Right ventricle myocardium inferior (tissue), 1 donor: ENCODE data around the gene METTL25. TPM values are rescaled to one million over a fixed set of nuclear protein-coding genes. Genes with fewer than 3 reads are reported as not detected.

Experiments
- ATAC-seq: fragments of 200-7000 bp; cut with Tn5 transposase; one replicate; pipeline ENCODE4 v1.9.1; 2020; ENCODE audit warnings: mild to moderate bottlenecking, moderate library complexity
- DNase-seq: peaks from one replicate; pipeline ENCODE4 v3.0.0; 2021; ENCODE audit errors: missing footprints
- intact Hi-C: fragments of 100-400 bp; cut with DNase I; formaldehyde crosslinking; loops from one replicate; pipeline ENCODE4 v1.11.0; 2022
- total RNA-seq: library from RNA; stranded (reverse); fragmentation: NEBNext Ultra II Directional; extraction: Animal tissue kit (Norgen Biotek cat#: 25700); gene quantifications from one replicate; pipeline ENCODE4 v1.2.1, GENCODE V29; 2021
- donor health status: DM: no; HTN: yes; CAD: no; lungs with severe emphysema.

Gene METTL25
- total RNA-seq, 1 donor from 2014 or later, result 15.0 TPM

DNA sequence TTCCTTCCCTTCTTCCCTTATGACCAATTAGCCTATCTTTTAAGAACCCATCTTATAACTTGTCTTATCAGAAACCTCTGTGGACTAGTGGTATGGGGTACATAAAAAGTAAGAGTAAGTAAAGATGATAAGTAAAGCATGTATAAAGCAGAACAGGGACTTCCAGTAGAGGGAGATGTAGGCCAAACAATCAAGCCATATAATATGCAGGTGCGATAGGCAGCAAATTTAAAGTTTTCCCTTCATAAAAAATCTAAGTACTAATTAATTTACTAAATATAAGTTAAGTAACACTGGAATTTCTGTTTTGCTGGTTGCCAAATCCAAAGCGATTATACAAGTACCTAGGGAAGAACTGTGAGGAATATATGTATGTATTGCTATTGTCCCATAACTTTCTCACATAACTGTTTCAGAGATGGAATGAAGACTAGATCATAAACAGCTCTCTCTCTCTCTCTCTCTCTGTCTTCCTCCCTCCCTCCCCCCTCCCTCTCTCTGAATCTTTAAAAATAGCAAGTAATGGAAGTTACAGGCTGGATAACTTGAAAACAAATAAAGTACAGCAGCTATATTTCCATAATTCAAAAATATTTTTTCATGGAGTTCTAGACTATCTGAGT lies 25.7 kb downstream of the METTL25 start:
- intact Hi-C loops, result no loop called here
- ATAC-seq, result no peak
- DNase-seq, result no peak

GRCh38 chr12:82398879-82399278 lies 40.5 kb downstream of the METTL25 start:
- ATAC-seq (no peak), DNase-seq (no peak)
- intact Hi-C loops, result no loop called here

DNA sequence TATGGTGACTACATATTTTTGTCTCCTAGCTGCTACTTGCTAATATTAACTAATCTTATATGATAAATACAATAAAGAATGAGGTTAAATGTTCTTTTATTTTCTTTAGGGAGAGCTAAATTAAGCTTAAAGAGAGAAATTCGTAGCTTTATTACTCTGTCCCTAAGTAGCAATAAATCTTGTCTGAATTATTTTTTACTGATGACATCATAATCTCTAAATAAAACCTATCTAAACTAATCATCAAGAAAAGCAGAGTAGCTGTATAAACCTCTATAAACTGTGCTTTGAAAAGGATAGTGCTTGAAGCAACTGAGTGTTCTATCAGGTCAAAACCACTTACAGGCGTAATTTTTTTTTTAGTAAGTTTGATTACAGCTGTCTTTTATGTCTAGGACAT lies 42.5 kb downstream of the METTL25 start:
- no peak for ATAC-seq
- no peak for DNase-seq
- intact Hi-C loops, result no loop called here

GRCh38 chr12:82406651-82407050 lies 48.3 kb downstream of the METTL25 start:
- DNase-seq (no peak), ATAC-seq (no peak)
- intact Hi-C loops, result no loop called here

GRCh38 chr12:82407481-82407880 lies 49.2 kb downstream of the METTL25 start:
- intact Hi-C loops, result no loop called here
- DNase-seq, result no peak
- no peak for ATAC-seq

- intact Hi-C loops, result no loop called here
- ATAC-seq (no peak), DNase-seq (no peak)
Observed at GRCh38 chr12:82408844-82409243, 50.5 kb downstream of the METTL25 start.

- ATAC-seq (no peak), DNase-seq (no peak)
- intact Hi-C loops, result no loop called here
Observed at GRCh38 chr12:82411546-82412230, 53.4 kb downstream of the METTL25 start.

DNA sequence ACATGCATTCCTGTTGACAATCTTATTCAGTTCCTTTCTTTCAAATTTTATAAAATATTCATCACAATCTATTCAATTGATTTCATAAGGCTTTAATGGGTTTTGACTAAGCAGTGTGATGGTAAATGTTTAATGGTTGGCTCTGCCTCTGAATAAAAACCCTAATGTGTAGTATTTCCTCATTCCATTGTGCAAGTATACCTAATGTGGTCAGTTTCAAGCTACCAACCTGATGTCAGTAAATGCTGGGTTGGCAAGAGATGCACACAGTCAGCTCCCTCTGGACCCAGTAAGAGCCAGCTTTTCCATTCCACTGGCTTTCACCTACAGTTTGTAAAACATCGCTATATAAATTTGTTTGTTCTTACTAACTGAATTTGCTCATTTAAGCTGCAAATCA lies 53.9 kb downstream of the METTL25 start:
- intact Hi-C loops, result no loop called here
- DNase-seq (no peak), ATAC-seq (no peak)

DNA sequence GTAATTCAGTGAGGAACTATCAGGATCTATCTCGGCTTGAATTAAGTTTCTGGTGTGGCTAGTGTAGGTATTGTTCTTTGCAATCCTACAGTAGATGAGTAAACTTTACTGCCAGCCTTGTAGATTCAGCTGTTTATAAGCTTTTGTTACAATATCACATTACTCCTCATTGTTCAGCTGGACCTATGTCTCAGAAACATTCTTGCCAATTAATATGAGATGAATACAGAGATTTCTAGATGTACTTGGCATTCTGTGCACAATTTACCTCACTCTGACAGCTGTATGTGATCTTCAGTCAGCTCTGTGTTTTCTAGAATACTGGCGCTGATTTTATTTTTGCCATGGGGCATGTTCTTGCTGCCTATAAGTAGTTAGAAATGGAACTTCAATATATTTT lies 55.7 kb downstream of the METTL25 start:
- ATAC-seq (no peak), DNase-seq (no peak)
- intact Hi-C loops, result no loop called here

DNA sequence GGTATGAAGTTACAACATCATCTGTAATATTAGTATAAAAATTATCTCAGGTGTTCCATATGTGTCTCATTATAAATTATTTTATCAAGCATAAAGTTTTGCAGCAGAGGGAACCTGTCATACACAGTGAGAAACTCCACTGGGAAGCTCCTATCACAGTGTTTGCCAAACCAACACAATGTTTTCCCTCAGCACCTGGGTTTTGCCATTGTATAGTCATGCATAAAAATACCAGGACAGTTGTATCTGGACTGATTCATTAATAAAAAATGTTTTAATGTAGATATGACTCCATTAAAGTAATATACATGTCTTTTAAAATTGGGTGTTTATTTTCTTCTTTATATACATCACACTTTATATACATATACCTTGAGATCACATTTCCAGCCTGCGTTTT lies 56.6 kb downstream of the METTL25 start:
- DNase-seq (no peak), ATAC-seq (no peak)
- intact Hi-C loops, result no loop called here

DNA sequence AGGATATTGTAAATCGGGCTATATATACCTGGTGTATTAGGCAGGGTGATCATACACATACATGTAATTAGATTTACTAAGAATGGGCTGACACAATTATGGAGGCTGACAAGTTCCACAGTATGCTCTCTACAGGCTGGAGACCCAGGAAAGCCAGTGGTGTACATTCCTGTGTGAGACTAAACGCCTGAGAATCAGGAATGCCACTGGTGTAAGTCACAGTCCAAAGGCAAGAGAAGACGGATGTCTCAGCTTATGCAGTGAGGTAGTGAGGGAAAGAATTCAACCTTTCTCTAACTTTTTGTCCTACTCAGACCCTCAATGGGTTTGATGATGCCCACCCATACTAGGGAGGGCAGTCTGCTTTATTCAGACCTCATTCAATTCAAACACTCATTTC lies 57.1 kb downstream of the METTL25 start:
- DNase-seq, result no peak
- intact Hi-C loops, result no loop called here
- ATAC-seq, result no peak

DNA sequence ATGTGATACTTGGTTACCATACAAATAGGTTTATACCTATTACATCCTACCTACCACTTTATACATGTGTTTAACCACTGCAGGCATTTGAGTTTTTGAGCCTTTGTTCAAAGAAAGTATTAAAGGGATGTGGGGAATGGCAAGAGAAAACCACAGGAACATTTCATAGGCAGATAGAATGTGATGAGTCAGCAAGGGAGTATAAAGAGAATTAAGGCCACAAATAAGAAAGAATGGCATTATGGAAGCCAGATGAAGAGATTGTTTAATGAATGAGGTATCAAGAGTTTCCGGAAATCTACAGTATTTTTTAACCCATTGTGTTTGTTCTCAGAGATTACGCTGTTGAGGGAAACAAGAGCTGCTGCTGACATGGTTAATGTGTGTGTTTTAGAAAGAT lies 66.9 kb downstream of the METTL25 start:
- no peak for ATAC-seq
- intact Hi-C loops, result no loop called here
- no peak for DNase-seq

DNA sequence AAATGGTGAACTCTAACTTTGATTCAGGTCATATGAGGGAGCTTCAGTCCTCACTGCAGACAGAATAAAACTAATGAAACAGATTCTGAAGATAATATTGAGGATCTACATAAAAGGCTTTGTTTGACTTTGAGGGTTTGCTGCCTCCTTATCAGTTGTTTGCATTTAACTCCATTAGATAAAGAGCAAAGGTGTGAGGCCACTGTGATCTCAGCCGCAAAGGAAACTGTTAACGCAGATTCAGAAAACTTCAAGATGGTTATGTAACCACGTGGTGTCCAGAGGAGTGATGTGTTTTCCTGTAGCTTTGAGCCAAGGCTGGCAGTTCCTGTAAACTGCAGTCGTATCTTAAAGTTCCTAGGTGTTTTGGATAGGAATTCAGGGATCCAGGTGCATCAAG lies 67.8 kb downstream of the METTL25 start:
- intact Hi-C loops, result no loop called here
- ATAC-seq, result no peak
- DNase-seq, result no peak

DNA sequence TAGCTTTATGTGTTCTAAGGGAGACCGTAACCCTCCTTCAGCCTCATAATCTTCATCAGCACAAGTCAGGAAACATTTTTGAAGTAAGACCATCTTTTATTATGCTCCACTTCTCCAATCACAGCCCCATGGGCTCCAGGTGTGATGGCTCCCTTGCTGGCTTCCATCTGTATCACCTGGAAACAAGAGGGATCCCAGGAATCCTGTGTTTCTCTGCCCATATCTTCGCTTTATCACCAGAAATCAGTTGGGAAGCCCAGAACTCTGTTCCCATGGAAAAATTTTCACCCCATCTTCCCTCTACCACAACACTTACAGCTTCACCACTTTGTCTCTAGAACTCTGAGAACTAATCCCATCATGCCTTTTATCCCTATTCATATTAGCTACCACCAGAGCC lies 68.3 kb downstream of the METTL25 start:
- intact Hi-C loops, result no loop called here
- ATAC-seq, result no peak
- no peak for DNase-seq

DNA sequence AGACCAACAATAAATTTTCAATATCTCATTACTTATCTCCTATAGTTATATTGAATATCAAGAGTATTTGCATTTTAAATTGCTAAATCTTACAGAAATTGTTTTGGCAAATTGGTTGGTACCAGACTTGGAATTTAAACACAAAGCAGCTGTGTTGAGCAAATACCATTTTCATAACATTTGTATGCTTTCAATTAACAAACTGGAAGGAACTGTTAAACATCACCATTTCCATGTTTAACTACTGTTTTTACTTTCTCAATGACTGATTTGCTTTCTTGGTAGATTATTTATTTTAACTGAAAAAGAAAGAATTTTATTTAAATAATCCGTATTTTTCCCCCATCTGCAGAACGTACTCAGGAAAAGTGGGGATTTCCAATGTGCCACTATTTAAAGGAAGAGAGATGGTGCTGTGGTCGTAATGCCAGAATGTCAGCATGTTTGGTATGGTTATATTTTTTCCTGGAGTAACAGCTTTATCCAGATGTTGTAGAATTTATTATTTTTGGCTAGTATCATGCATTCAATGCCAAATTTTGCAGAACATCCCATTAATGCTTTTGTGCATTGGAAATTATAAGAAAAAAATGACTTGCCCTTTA lies 72.3 kb downstream of the METTL25 start:
- intact Hi-C loops, result no loop called here
- ATAC-seq, result no peak
- DNase-seq, result no peak

GRCh38 chr12:82434392-82434911 lies 76.1 kb downstream of the METTL25 start:
- ATAC-seq (no peak), DNase-seq (no peak)
- intact Hi-C loops, result no loop called here

DNA sequence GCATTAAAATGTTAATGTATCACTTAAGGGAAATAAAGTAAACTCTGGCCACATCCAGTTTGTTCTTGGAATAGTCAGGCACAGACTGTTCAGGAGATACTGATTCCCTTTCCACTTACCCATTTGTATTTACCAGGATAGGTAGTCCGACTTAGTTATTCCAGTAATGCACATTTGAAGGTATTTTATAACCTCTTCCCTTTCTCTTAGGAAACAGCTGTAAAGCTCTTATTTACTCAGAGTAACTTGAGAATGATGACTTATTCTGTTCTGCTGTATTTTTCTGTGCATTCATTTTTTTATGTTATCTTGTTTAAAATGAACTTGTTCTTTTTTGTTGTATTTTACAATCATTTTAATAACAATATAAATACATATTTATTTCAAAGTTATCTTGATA lies 78.0 kb downstream of the METTL25 start:
- intact Hi-C loops, result no loop called here
- DNase-seq (no peak), ATAC-seq (no peak)

DNA sequence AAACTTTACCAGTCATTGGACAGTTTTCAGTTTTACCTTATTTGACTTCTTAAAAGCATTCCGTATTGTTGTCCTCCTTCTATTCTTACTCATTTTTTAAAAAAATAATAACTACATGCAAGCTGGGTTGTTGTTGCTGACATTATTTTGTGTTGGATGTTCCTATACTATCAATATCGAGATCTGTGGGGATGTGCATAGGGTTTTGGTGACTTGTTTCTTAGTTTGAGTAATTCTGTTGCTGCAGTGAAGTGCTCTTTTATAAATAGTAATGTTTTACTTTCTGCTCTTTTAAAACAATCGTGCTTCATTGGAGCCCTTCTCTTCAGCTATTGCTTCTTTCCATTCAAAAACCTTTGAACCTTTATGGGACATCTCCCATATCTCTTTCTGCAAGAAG lies 79.4 kb downstream of the METTL25 start:
- DNase-seq, result no peak
- intact Hi-C loops, result no loop called here
- no peak for ATAC-seq

DNA sequence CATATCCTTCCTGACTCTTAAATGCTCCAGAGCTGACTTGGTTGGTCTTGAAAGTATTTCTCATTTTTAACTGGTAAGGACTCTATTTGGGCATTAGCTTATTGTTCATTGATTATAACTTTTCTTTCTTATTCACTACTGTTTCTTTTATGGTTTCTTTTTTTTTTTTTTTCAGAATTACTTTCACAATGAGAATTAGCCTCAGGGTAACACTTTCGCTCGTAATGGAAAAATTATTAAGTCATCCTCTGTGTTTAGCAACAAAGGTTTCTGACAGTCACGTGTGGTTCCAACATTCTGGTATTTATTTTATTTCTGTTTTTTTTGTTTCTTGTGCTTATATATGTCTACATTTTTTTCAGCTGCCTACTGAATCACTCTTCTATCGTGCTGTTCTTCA lies 80.0 kb downstream of the METTL25 start:
- ATAC-seq (no peak), DNase-seq (no peak)
- intact Hi-C loops, result no loop called here

- intact Hi-C loops, result no loop called here
- ATAC-seq (no peak), DNase-seq (no peak)
Observed at GRCh38 chr12:82440885-82441284, 82.6 kb downstream of the METTL25 start.
